Rectal smooth muscle tissue (tissue), 1 donor: ENCODE measurements around the gene LIMK2.

ENCODE experiments used
- H3K27ac ChIP-seq: one replicate; pipeline ENCODE4 v1.7.0; 2013; ENCODE audit warnings: low read depth, low read length, inconsistent platforms
- H3K27me3 ChIP-seq: one replicate; pipeline ENCODE4 v1.7.0; 2013; ENCODE audit warnings: low read length; ENCODE audit not compliant: control insufficient read depth, insufficient read depth
- H3K36me3 ChIP-seq: one replicate; pipeline ENCODE4 v1.7.0; 2013; ENCODE audit warnings: low read length; ENCODE audit not compliant: control insufficient read depth, insufficient read depth
- H3K4me1 ChIP-seq: one replicate; pipeline ENCODE4 v1.7.0; 2013; ENCODE audit warnings: low read length; ENCODE audit not compliant: control insufficient read depth, insufficient read depth
- H3K4me3 ChIP-seq: one replicate; pipeline ENCODE4 v1.7.0; 2013; ENCODE audit warnings: low read length
- H3K9ac ChIP-seq: one replicate; pipeline ENCODE4 v1.7.0; 2013; ENCODE audit warnings: low read length

LIMK2 gene

GRCh38 chr22:31327806-31328543 is 115.9 kb downstream of the LIMK2 start:
- no peaks in the 10 kb centered on the region for H3K27me3 ChIP-seq
- peaks cover 23% of the 10 kb centered on the region for H3K36me3 ChIP-seq
- no peak overlapping the region for H3K9ac ChIP-seq

GRCh38 chr22:31328544-31328960 is 116.5 kb downstream of the LIMK2 start:
- peaks cover 23% of the 10 kb centered on the region for H3K36me3 ChIP-seq
- no peaks in the 10 kb centered on the region for H3K27me3 ChIP-seq
- H3K9ac ChIP-seq: no peak overlapping the region
- H3K27ac ChIP-seq: no peak overlapping the region
- no peak overlapping the region for H3K4me3 ChIP-seq
- no peaks in the 10 kb centered on the region for H3K4me1 ChIP-seq

More at GRCh38 chr22:31327806-31328543, 115.9 kb downstream of the LIMK2 start:
- no peak overlapping the region for H3K27ac ChIP-seq
- H3K4me3 ChIP-seq: no peak overlapping the region
- no peaks in the 10 kb centered on the region for H3K4me1 ChIP-seq

- Histone ChIP-seq H3K9ac (no peak overlapping the region), H3K27me3 (no peaks in the 10 kb centered on the region), H3K4me1 (no peaks in the 10 kb centered on the region), H3K4me3 (no peak overlapping the region), H3K36me3 (peaks cover 25% of the 10 kb centered on the region), H3K27ac (no peak overlapping the region)
These were observed 116.9 kb downstream of the LIMK2 start for GRCh38 chr22:31329029-31329428.
